ENCODE measurements around the gene PITPNB. TPM values are rescaled to one million over a fixed set of nuclear protein-coding genes. Genes with fewer than 3 reads are reported as not detected.

PITPNB gene
- total RNA-seq, 1 donor from 2014 or later = 61.9 TPM

Other genes with a start within 250 kb of the PITPNB start
- 1.7 TPM for gene MN1, start 117.5 kb downstream of the PITPNB start, total RNA-seq

All from esophagus mucosa (tissue), 1 donor.